H9 (cell line): Measurements from ENCODE around the gene DPH2. TPM values are rescaled to one million over a fixed set of nuclear protein-coding genes. Genes with fewer than 3 reads are reported as not detected.
A peak's percentile ranks its signal among the peaks of the same experiment; 100 is the strongest.

Experiments
- DNase-seq: peaks from one replicate; pipeline ENCODE4 v3.0.0-alpha.2; 2017
- H2AFZ ChIP-seq: one replicate; pipeline ENCODE4 v1.6.1; 2013; ENCODE audit warnings: mild to moderate bottlenecking, low read length, control low read depth, moderate library complexity
- H2AK5ac ChIP-seq: 2 replicates; pipeline ENCODE4 v1.6.1; 2013; ENCODE audit warnings: low read length, control low read depth, mixed read lengths; ENCODE audit not compliant: insufficient read length
- H2BK120ac ChIP-seq: one replicate; pipeline ENCODE4 v1.6.1; 2013; ENCODE audit warnings: low read depth, mild to moderate bottlenecking, low read length, control low read depth, inconsistent platforms; ENCODE audit not compliant: poor library complexity, severe bottlenecking
- H2BK12ac ChIP-seq: 2 replicates; pipeline ENCODE4 v1.6.1; 2013; ENCODE audit warnings: low read length, control low read depth, mixed read lengths, low read depth; ENCODE audit not compliant: insufficient read length
- H2BK15ac ChIP-seq: 2 replicates; pipeline ENCODE4 v1.6.1; 2013; ENCODE audit warnings: low read depth, low read length, control low read depth
- H2BK20ac ChIP-seq: one replicate; pipeline ENCODE4 v1.6.1; 2013; ENCODE audit warnings: low read depth, mild to moderate bottlenecking, low read length, control low read depth, inconsistent platforms; ENCODE audit not compliant: poor library complexity, severe bottlenecking
- H2BK5ac ChIP-seq: 2 replicates; pipeline ENCODE4 v1.6.1; 2013; ENCODE audit warnings: low read length, control low read depth, mixed read lengths; ENCODE audit not compliant: insufficient read length
- H3K14ac ChIP-seq: 2 replicates; pipeline ENCODE4 v1.6.1; 2013; ENCODE audit warnings: low read length, control low read depth; ENCODE audit not compliant: insufficient read depth
- H3K18ac ChIP-seq: 2 replicates; pipeline ENCODE4 v1.6.1; 2013; ENCODE audit warnings: low read depth, mild to moderate bottlenecking, mixed read lengths, low read length, control low read depth; ENCODE audit not compliant: insufficient read length
- H3K23ac ChIP-seq: 2 replicates; pipeline ENCODE4 v1.6.1; 2013; ENCODE audit warnings: low read length, control low read depth, mixed read lengths, low read depth; ENCODE audit not compliant: insufficient read length
- H3K23me2 ChIP-seq: 2 replicates; pipeline ENCODE4 v1.6.1; 2013; ENCODE audit warnings: low read depth, mild to moderate bottlenecking, mixed read lengths, low read length, control low read depth; ENCODE audit not compliant: insufficient read length, poor library complexity, severe bottlenecking
- H3K27ac ChIP-seq: 2 replicates; pipeline ENCODE4 v1.5.1; 2013; ENCODE audit warnings: low read length, control low read depth, mixed read lengths, low read depth; ENCODE audit not compliant: insufficient read length
- H3K27me3 ChIP-seq: 2 replicates; pipeline ENCODE4 v1.6.1; 2013; ENCODE audit warnings: low read length, control low read depth, inconsistent platforms; ENCODE audit not compliant: insufficient read depth
- H3K4ac ChIP-seq: 2 replicates; pipeline ENCODE4 v1.6.1; 2013; ENCODE audit warnings: low read depth, mild to moderate bottlenecking, control low read depth, inconsistent platforms, low read length, moderate library complexity
- H3K4me1 ChIP-seq: 2 replicates; pipeline ENCODE4 v1.6.1; 2013; ENCODE audit warnings: low read length, control low read depth, inconsistent platforms; ENCODE audit not compliant: insufficient read depth
- H3K4me2 ChIP-seq: 2 replicates; pipeline ENCODE4 v1.6.1; 2013; ENCODE audit warnings: low read length, control low read depth, mixed read lengths; ENCODE audit not compliant: insufficient read length, insufficient read depth
- H3K56ac ChIP-seq: 2 replicates; pipeline ENCODE4 v1.6.1; 2013; ENCODE audit warnings: low read depth, mild to moderate bottlenecking, mixed read lengths, low read length, control low read depth; ENCODE audit not compliant: insufficient read length
- H3K79me1 ChIP-seq: 2 replicates; pipeline ENCODE4 v1.6.1; 2013; ENCODE audit warnings: low read depth, mild to moderate bottlenecking, moderate library complexity, low read length, control low read depth, inconsistent platforms; ENCODE audit not compliant: insufficient read depth, poor library complexity, severe bottlenecking
- H3K79me2 ChIP-seq: 2 replicates; pipeline ENCODE4 v1.6.1; 2013; ENCODE audit warnings: low read length, control low read depth, inconsistent platforms; ENCODE audit not compliant: insufficient read depth
- H3K9ac ChIP-seq: 2 replicates; pipeline ENCODE4 v1.6.1; 2013; ENCODE audit warnings: low read length, control low read depth, mixed read lengths; ENCODE audit not compliant: insufficient read length; ENCODE audit errors: extremely low read depth
- H3K9me3 ChIP-seq: one replicate; pipeline ENCODE4 v1.6.1; 2013; ENCODE audit warnings: low read depth, low read length, inconsistent platforms; ENCODE audit not compliant: control insufficient read depth
- H3T11ph ChIP-seq: one replicate; pipeline ENCODE4 v1.6.1; 2013; ENCODE audit warnings: mild to moderate bottlenecking, low read length, control low read depth, inconsistent platforms
- H4K20me1 ChIP-seq: one replicate; pipeline ENCODE4 v1.6.1; 2013; ENCODE audit not compliant: control insufficient read depth, insufficient read length, insufficient read depth
- H4K5ac ChIP-seq: 2 replicates; pipeline ENCODE4 v1.6.1; 2013; ENCODE audit warnings: low read depth, mild to moderate bottlenecking, mixed read lengths, low read length, control low read depth; ENCODE audit not compliant: insufficient read length
- H4K8ac ChIP-seq: replicated peaks from 2 replicates; pipeline ENCODE4 v1.6.1; 2013; ENCODE audit warnings: low read length, control low read depth, mixed read lengths, low read depth; ENCODE audit not compliant: insufficient read length
- H4K91ac ChIP-seq: 2 replicates; pipeline ENCODE4 v1.6.1; 2013; ENCODE audit warnings: low read depth, mild to moderate bottlenecking, moderate library complexity, mixed read lengths, low read length, control low read depth; ENCODE audit not compliant: insufficient read length
- H3K27ac Mint-ChIP-seq, 3 experiments: 2 replicates in 2 of 3; 3 replicates in 1 of 3; pipeline ENCODE4 v1.8.0; 2020 to 2021; ENCODE audit warnings: mixed read lengths in 3 of 3, mild to moderate bottlenecking in 1 of 3, moderate library complexity in 1 of 3
- H3K27me3 Mint-ChIP-seq: 2 replicates; pipeline ENCODE4 v1.8.0; 2021; ENCODE audit warnings: low read depth, mild to moderate bottlenecking, moderate library complexity, mixed read lengths
- H3K36me3 Mint-ChIP-seq, 3 experiments: 2 replicates in 2 of 3; 3 replicates in 1 of 3; pipeline ENCODE4 v1.8.0; 2020 to 2021; ENCODE audit warnings: low read depth in 3 of 3, mixed read lengths in 3 of 3; ENCODE audit not compliant: insufficient read depth in 1 of 3
- H3K4me1 Mint-ChIP-seq, 2 experiments: 2 replicates each; pipeline ENCODE4 v1.8.0; 2020; ENCODE audit warnings: mixed read lengths in 2 of 2
- H3K4me3 Mint-ChIP-seq, 2 experiments: 2 replicates in 1 of 2; 3 replicates in 1 of 2; pipeline ENCODE4 v1.8.0; 2020 to 2021; ENCODE audit warnings: mild to moderate bottlenecking in 2 of 2, mixed read lengths in 2 of 2, moderate library complexity in 1 of 2
- H3K9me3 Mint-ChIP-seq, 2 experiments: 2 replicates in 1 of 2; 3 replicates in 1 of 2; pipeline ENCODE4 v1.8.0; 2020; ENCODE audit warnings: mild to moderate bottlenecking in 2 of 2, mixed read lengths in 2 of 2, moderate library complexity in 1 of 2
- CTCF ChIP-seq: fragments of 200-600 bp; sonication (generic); conservative IDR thresholded peaks from 3 replicates; pipeline ENCODE4 v1.8.0; 2021; ENCODE audit warnings: antibody characterized with exemption, mild to moderate bottlenecking
- WGBS: extraction: QIAGEN DNeasy Blood & Tissue Kit; methylation state at CpG from one replicate; pipeline ENCODE4 v1.1.7; 2013; ENCODE audit warnings: missing lambda C conversion rate, low lambda C conversion rate, mixed read lengths; ENCODE audit not compliant: insufficient read length; ENCODE audit errors: extremely low coverage; 5-methylcytosine and 5-hydroxymethylcytosine counted together
- total RNA-seq: library from RNA; stranded (reverse); gene quantifications from 2 replicates; pipeline ENCODE4 v1.2.1, GENCODE V29; 2021

DPH2 gene
- total RNA-seq, 1 experiment from 2014 or later: 74.4 TPM

GRCh38 chr1:43968348-43968948 lies 1.4 kb upstream of the DPH2 start:
- no peak for TF ChIP-seq CTCF
- Histone ChIP-seq H4K5ac (no peak overlapping the region), H3K27ac (no peak overlapping the region), H2BK5ac (no peak overlapping the region), H3K23me2 (peaks cover 5% of the 10 kb centered on the region), H3K9ac (no peak overlapping the region), H3K9me3 (no peaks in the 10 kb centered on the region), H3K18ac (no peak overlapping the region), H3K27me3 (no peaks in the 10 kb centered on the region), H3K4me1 (no peaks in the 10 kb centered on the region; the same call in 1 of the 2 replicates), H3K4me2 (no peak overlapping the region), H3K23ac (no peak overlapping the region), H3K14ac (no peak overlapping the region), H2BK20ac (no peak overlapping the region), H2AFZ (no peak overlapping the region), H2BK120ac (no peak overlapping the region), H3K4ac (no peak overlapping the region), H3K79me2 (no peaks in the 10 kb centered on the region; the same call in 1 of the 2 replicates), H3K79me1 (peaks cover 3% of the 10 kb centered on the region), H4K91ac (no peak overlapping the region), H3T11ph (no peak overlapping the region), H2AK5ac (no peak overlapping the region), H3K56ac (no peak overlapping the region), H2BK12ac (no peak overlapping the region), H4K20me1 (no peaks in the 10 kb centered on the region), H4K8ac (no peak overlapping the region), H2BK15ac (no peak overlapping the region)
- peaks cover 1% of the 10 kb centered on the region for H3K27me3 Mint-ChIP-seq
- peak overlapping the region in 1 of 2 experiments; percentile 60; a peak in 2 of 5 replicates for H3K4me3 Mint-ChIP-seq
- WGBS: no CpG with 5 or more reads among the region's 6 CpGs
- H3K9me3 Mint-ChIP-seq: no peaks in the 10 kb centered on the region
- peaks cover 8 to 11% of the 10 kb centered on the region in 2 experiments for H3K4me1 Mint-ChIP-seq
- H3K27ac Mint-ChIP-seq: no peak overlapping the region
- H3K36me3 Mint-ChIP-seq: peaks cover 10 to 26% (median 14%) of the 10 kb centered on the region in 3 experiments; a peak in 6 of 7 replicates
- peak; percentile 67 for DNase-seq
